PFSK-1 (cell line): ENCODE data around the gene USF2.

Experiments
- FOXP2 ChIP-seq: optimal IDR thresholded peaks from 2 replicates; pipeline ENCODE3; 2011; ENCODE audit warnings: borderline replicate concordance, control low read depth, inconsistent platforms; ENCODE audit not compliant: insufficient read depth; ENCODE audit errors: extremely low read length, extremely low read depth
- POLR2AphosphoS5 ChIP-seq: IDR thresholded peaks from 2 replicates; pipeline ENCODE4 v1.6.1; 2012; ENCODE audit warnings: low read depth, mild to moderate bottlenecking, control low read depth, low read length, moderate library complexity
- SIN3A ChIP-seq: IDR thresholded peaks from 2 replicates; pipeline ENCODE4 v1.6.1; 2012; ENCODE audit warnings: mild to moderate bottlenecking, low read length, moderate library complexity, borderline replicate concordance; ENCODE audit not compliant: insufficient read depth
- TAF1 ChIP-seq: IDR thresholded peaks from 2 replicates; pipeline ENCODE4 v1.6.1; 2012; ENCODE audit warnings: low read length, control low read depth, borderline replicate concordance; ENCODE audit not compliant: insufficient read depth
- TF ChIP-seq, protein P1 (sequence below), 2 experiments: IDR thresholded peaks; 2 replicates each; pipeline versions ENCODE4 v1.6.1 to v1.8.0; 2011 to 2012; ENCODE audit warnings: low read depth in 2 of 2, low read length in 2 of 2, control low read depth in 1 of 2, inconsistent platforms in 1 of 2, mild to moderate bottlenecking in 1 of 2, moderate library complexity in 1 of 2; ENCODE audit not compliant: insufficient read depth in 1 of 2

USF2 gene

DNA sequence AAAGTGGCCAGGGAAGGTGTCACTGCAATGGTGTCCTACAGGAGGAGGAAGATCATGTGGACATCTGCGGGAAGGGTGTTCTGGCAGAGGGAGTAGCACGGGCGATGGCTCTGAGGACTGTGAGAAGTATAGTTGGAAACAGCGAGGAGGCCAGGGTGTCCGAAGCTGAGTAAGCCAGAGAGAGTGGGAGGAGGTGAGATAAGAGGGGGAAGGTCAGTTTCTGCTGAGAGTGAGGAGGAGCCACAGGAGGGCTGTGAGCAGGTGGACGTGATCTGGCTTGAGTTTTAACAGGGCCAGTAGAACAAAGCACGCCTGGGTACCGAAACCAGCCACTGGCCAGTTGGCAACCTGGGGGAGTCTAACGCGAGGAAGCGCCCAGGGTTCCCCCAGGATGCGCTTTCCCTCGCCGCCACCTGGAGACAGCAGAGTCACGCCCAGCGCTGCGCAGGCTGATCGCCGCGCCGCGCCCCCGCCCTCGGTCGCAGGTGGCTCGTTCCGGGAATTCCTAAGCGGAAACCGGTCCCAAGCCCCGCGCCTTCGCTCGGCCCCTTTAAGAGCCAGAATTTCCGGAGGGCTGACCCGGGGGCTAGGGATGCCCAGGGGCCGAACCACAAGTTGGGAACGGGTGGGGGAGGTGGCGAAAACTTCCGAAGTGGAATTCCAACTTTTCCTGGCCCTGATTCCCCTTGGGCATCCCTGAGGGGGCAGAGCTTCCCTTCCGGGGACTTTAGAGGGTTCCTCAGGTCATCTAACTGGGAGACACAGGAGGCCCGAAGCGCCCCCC, 21.0 kb upstream of the USF2 start:
- TF ChIP-seq SIN3A (no peak), POLR2AphosphoS5 (no peak)

DNA sequence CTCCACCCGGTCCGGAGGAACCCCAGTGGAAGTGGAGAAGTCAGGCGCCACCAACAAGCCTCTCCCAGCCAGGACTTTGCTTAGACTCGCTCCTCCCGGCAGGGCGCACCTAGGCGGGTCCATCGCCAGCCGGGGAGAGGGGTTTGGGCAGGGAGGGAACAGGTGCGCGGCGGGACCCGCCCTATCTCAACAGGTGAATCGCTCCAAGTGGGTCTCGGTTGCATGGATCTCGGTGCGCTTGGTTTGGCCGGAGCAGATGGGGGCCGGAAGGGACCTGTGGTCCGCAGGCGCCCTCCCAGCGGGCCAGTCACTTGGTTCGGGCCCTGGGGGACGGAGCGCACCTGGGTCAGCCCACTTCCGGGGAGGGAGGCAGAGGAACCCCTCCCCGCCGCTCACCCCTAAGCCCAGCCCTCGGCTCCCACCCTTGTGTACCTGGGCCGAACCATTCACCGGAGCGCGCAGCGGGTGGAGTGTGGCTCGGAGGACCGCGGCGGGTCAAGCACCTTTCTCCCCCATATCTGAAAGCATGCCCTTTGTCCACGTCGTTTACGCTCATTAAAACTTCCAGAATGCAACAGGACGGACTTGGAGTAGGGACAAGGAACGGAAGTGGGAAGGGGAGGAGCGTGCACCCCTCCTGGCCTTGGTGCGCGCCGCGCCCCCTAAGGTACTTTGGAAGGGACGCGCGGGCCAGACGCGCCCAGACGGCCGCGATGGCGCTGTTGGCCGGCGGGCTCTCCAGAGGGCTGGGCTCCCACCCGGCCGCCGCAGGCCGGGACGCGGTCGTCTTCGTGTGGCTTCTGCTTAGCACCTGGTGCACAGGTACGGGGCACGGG, 20.2 kb upstream of the USF2 start, which contains the start of gene LSR:
Gene LSR (plus strand): TSS at position 693 of the 836 bp plus-strand sequence. CDS start 21 bp downstream, at position 714.
- TF ChIP-seq SIN3A (no peak), FOXP2 (no peak), TAF1 (no peak), POLR2AphosphoS5 (no peak)
- TF ChIP-seq, protein P1, sequence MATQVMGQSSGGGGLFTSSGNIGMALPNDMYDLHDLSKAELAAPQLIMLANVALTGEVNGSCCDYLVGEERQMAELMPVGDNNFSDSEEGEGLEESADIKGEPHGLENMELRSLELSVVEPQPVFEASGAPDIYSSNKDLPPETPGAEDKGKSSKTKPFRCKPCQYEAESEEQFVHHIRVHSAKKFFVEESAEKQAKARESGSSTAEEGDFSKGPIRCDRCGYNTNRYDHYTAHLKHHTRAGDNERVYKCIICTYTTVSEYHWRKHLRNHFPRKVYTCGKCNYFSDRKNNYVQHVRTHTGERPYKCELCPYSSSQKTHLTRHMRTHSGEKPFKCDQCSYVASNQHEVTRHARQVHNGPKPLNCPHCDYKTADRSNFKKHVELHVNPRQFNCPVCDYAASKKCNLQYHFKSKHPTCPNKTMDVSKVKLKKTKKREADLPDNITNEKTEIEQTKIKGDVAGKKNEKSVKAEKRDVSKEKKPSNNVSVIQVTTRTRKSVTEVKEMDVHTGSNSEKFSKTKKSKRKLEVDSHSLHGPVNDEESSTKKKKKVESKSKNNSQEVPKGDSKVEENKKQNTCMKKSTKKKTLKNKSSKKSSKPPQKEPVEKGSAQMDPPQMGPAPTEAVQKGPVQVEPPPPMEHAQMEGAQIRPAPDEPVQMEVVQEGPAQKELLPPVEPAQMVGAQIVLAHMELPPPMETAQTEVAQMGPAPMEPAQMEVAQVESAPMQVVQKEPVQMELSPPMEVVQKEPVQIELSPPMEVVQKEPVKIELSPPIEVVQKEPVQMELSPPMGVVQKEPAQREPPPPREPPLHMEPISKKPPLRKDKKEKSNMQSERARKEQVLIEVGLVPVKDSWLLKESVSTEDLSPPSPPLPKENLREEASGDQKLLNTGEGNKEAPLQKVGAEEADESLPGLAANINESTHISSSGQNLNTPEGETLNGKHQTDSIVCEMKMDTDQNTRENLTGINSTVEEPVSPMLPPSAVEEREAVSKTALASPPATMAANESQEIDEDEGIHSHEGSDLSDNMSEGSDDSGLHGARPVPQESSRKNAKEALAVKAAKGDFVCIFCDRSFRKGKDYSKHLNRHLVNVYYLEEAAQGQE (IDR thresholded peaks at IDR 0.05; ENCODE audit: insufficient read depth in 1 of 2, low read depth in 2 of 2, low read length in 2 of 2) = no peak

DNA sequence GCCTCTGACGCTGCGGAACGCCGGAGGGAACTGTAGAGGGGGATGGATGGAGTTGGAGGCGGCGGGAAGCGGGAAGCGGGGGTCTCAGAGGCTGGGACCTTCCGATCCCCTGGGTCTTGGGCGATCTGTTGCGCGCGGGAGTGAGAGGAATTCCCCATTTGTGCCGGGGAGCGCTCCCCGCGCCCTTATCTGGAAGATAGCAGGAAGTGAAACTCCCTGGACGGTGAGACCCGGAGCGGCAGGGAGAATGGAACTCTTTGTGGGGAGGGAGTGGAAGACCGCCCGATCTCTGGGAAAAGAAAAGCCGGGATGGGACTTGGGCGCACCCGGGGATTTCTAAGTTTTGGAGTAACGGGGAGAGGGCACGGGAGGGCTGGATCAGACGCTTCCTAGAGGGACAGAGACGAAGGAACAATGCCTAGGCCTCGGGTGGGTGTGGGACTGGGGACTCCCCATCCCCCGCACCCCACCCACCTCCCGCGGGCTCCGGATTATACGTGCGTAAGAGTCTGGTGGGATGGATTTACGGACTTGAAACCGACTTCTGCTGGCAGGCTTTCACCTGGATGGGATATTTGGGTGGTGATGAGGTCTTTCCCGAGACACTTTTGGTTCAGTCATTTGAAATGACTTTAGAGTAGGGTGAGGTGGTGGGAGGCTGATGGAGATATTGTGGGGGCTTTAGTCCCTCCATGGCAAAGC, 19.5 kb upstream of the USF2 start:
- TF ChIP-seq POLR2AphosphoS5 (no peak), SIN3A (no peak), TAF1 (no peak), FOXP2 (no peak)
- TF ChIP-seq, protein P1 (IDR thresholded peaks at IDR 0.05; ENCODE audit: insufficient read depth in 1 of 2, low read depth in 2 of 2, low read length in 2 of 2) = no peak

DNA sequence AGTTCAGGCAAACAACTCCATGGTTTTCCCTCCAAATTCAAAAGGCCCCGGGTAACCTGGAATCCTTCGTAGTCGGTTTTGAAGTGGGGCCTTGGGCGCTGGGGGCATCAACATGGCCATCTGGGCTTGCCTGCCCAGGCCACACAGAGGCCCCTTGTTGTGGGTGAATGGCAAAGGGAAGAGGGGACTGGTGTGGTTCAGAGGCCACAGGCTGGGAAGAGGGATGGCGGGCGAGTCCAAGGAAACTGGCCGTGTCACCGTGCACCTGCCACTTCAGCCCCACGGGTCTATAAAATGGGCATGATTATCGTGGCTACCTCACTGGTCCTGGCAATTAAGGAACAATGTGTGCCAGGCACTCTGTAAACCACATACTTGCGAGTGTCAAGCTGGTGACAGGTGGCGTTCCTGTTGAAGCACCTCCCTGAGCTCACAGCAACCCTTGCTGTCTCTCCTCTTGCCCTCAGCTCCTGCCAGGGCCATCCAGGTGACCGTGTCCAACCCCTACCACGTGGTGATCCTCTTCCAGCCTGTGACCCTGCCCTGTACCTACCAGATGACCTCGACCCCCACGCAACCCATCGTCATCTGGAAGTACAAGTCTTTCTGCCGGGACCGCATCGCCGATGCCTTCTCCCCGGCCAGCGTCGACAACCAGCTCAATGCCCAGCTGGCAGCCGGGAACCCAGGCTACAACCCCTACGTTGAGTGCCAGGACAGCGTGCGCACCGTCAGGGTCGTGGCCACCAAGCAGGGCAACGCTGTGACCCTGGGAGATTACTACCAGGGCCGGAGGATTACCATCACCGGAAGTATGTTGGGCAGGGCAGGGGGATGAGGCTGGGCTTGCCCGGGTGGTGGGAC, 18.7 kb upstream of the USF2 start:
- TF ChIP-seq, protein P1 (IDR thresholded peaks at IDR 0.05; ENCODE audit: insufficient read depth in 1 of 2, low read depth in 2 of 2, low read length in 2 of 2) = no peak
- TF ChIP-seq POLR2AphosphoS5 = no peak
- TF ChIP-seq TAF1 = no peak
- no peak for TF ChIP-seq SIN3A
- TF ChIP-seq FOXP2 = no peak

DNA sequence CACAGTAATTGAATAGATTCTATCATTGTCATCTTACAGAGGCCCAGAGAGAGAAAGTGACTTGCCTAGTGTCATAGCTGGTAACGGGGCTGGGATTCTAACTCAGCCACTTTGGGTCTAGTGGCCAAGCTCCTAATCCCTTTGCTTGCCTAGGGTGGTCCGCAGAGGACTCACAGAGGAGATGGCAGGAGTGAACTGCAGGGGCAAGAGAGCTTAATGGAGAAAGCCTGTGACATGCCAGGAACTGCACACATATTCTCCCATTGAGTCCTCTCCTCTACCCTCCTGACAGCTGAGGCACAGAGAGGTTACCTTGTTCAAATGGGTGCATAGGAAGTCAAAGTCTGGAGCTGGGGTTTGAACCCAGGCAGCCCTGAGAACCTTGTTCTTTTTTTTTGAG, 17.3 kb upstream of the USF2 start:
- TF ChIP-seq POLR2AphosphoS5 = no peak
- TF ChIP-seq SIN3A = no peak
- TF ChIP-seq, protein P1 (IDR thresholded peaks at IDR 0.05; ENCODE audit: insufficient read depth in 1 of 2, low read depth in 2 of 2, low read length in 2 of 2) = no peak
- TF ChIP-seq TAF1 = no peak
- TF ChIP-seq FOXP2 = no peak
